Measurements from ENCODE around the gene PDZD7. TPM values are rescaled to one million over a fixed set of nuclear protein-coding genes. Genes with fewer than 3 reads are reported as not detected.

The PDZD7 gene
- total RNA-seq, 1 experiment from 2014 or later: 6.1 TPM

- no TSS peak for BruUV-seq (replicated peaks)
- no peaks in the 10 kb centered on the region for H3K9me2 ChIP-seq (ENCODE audit: insufficient read depth)
- H3K9ac ChIP-seq (ENCODE audit: low read length): no peak overlapping the region
- no peak for TF ChIP-seq ELF1 (IDR thresholded peaks at IDR 0.05; ENCODE audit: borderline replicate concordance, low read depth)
- no peak for TF ChIP-seq JUND (IDR thresholded peaks at IDR 0.05)
- no peak for TF ChIP-seq TCF7L2 (IDR thresholded peaks at IDR 0.05; ENCODE audit: borderline replicate concordance, extremely low read depth, insufficient read depth, insufficient read length)
- TF ChIP-seq CTCF (IDR thresholded peaks at IDR 0.05 in 2 of 3, conservative IDR thresholded peaks at IDR 0.05 in 1 of 3; ENCODE audit: borderline replicate concordance in 1 of 3, insufficient read depth in 1 of 3, low read depth in 2 of 3, low read length in 2 of 3): no peak
- no peak for TF ChIP-seq SP1 (IDR thresholded peaks at IDR 0.05; ENCODE audit: low read depth)
- no peak for TF ChIP-seq RAD21 (IDR thresholded peaks at IDR 0.05; ENCODE audit: low read depth)
- TF ChIP-seq POLR2AphosphoS5 (IDR thresholded peaks at IDR 0.05; ENCODE audit: low read depth, low read length): peak; percentile 12; the same call in 1 of the 2 replicates
- H3K9me3 ChIP-seq (ENCODE audit: control insufficient read depth in 1 of 2, insufficient read depth in 1 of 2, low read depth in 1 of 2, low read length in 2 of 2): no peaks in the 10 kb centered on the region
- intact Hi-C loops (cut with micrococcal nuclease): no loop called here
- H2AFZ ChIP-seq (ENCODE audit: low read depth, low read length, poor library complexity, severe bottlenecking): no peak overlapping the region
- ChIA-PET CTCF (no interaction called here), POLR2A (no interaction called here), RAD21 (ENCODE audit: low non-redundant PET in 1 of 2, low total read pairs in 2 of 2, uncharacterized antibody in 2 of 2, unreplicated experiment in 2 of 2) (interaction anchor here in 1 of 2 experiments (0.5 kb wide), 1 partner anchor 15 kb away, joined by 3 read pairs; the partner anchor contains the start of gene SEMA4G)
- no peak overlapping the region for H3K27ac ChIP-seq (ENCODE audit: low read depth, low read length)
- H3K4me2 ChIP-seq (ENCODE audit: low read length): no peak overlapping the region
- H3K27me3 ChIP-seq (ENCODE audit: insufficient read depth, low read length): no peaks in the 10 kb centered on the region
- peaks cover 37% of the 10 kb centered on the region for H3K79me2 ChIP-seq (ENCODE audit: insufficient read depth, low read length)
- H3K36me3 ChIP-seq (ENCODE audit: control insufficient read depth in 1 of 2, insufficient read depth in 2 of 2, low read length in 2 of 2): peaks cover 8 to 16% of the 10 kb centered on the region in 2 experiments; a peak in 3 of 4 replicates
- H4K20me1 ChIP-seq (ENCODE audit: insufficient read depth): no peaks in the 10 kb centered on the region
- H3K4me1 ChIP-seq (ENCODE audit: control insufficient read depth in 1 of 2, insufficient read depth in 2 of 2, low read length in 2 of 2): peaks cover 10 to 23% of the 10 kb centered on the region in 2 experiments; a peak in 3 of 4 replicates
- no peak overlapping the region for H3K4me3 ChIP-seq (replicated peaks in 1 of 2; ENCODE audit: low read depth in 1 of 2, low read length in 2 of 2)
- DNase-seq (ENCODE audit: low read depth, low spot score) (no peak), ATAC-seq (no peak)
These were observed 46.9 kb downstream of the PDZD7 start for GRCh38 chr10:100983868-100984671.
